Lung (tissue), 12 donors: ENCODE results near the gene LRRC10. TPM values are rescaled to one million over a fixed set of nuclear protein-coding genes. Genes with fewer than 3 reads are reported as not detected.

ENCODE experiments used
- ATAC-seq: fragments of 200-7000 bp; cut with Tn5 transposase; one replicate; pipeline ENCODE4 v1.9.1; 2020; ENCODE audit warnings: moderate number of reproducible peaks; ENCODE audit not compliant: insufficient read depth, low FRiP score
- DNase-seq, 3 donors: peaks; one replicate each; pipeline ENCODE4 v3.0.0-alpha.2; 2013 to 2017
- H3K27ac ChIP-seq, 2 donors: one replicate each; pipeline ENCODE4 v1.5.1; 2013; ENCODE audit warnings: mild to moderate bottlenecking in 2 of 2, moderate library complexity in 2 of 2, control low read depth in 1 of 2, inconsistent platforms in 1 of 2, low read depth in 1 of 2, low read length in 1 of 2
- H3K27me3 ChIP-seq, 3 donors: one replicate each; pipeline ENCODE4 v1.5.1; 2013; ENCODE audit warnings: low read length in 2 of 3; ENCODE audit not compliant: control insufficient read depth in 3 of 3, insufficient read depth in 3 of 3
- H3K36me3 ChIP-seq, 4 donors: one replicate each; pipeline ENCODE4 v1.5.1; 2013; ENCODE audit warnings: low read length in 4 of 4, mild to moderate bottlenecking in 1 of 4, moderate library complexity in 1 of 4; ENCODE audit not compliant: control insufficient read depth in 4 of 4, insufficient read depth in 4 of 4
- H3K4me1 ChIP-seq, 5 donors: one replicate each; pipeline ENCODE4 v1.5.1; 2013; ENCODE audit warnings: low read length in 5 of 5, mild to moderate bottlenecking in 2 of 5, moderate library complexity in 1 of 5; ENCODE audit not compliant: control insufficient read depth in 5 of 5, insufficient read depth in 5 of 5
- H3K4me3 ChIP-seq: one replicate; pipeline ENCODE4 v1.5.1; 2013; ENCODE audit warnings: mild to moderate bottlenecking, control low read depth, moderate library complexity
- H3K9ac ChIP-seq, 2 donors: one replicate each; pipeline ENCODE4 v1.5.1; 2013; ENCODE audit warnings: low read length in 2 of 2, control low read depth in 1 of 2; ENCODE audit not compliant: insufficient read depth in 1 of 2
- H3K9me3 ChIP-seq, 4 donors: one replicate each; pipeline ENCODE4 v1.5.1; 2013; ENCODE audit warnings: low read length in 3 of 4, mild to moderate bottlenecking in 1 of 4, moderate library complexity in 1 of 4; ENCODE audit not compliant: control insufficient read depth in 4 of 4, insufficient read depth in 3 of 4
- WGBS, 2 donors: extraction: QIAGEN DNeasy Blood & Tissue Kit; methylation state at CpG; one replicate each; pipeline ENCODE4 v1.1.7; 2013; 5-methylcytosine and 5-hydroxymethylcytosine counted together
- polyA plus RNA-seq, 2 donors: library from polyadenylated mRNA; stranded (reverse); fragments of 200-250 nt; gene quantifications; one replicate each; pipeline ENCODE4 v1.2.1, GENCODE V29; 2013
- total RNA-seq, 2 donors: library from RNA; depleted of rRNA in 1 of 2; stranded (reverse); fragments of >200 nt in 1 of 2; gene quantifications; one replicate each; pipeline ENCODE4 v1.2.1, GENCODE V29; 2014 to 2021
- TF ChIP-seq, protein P1 (sequence below): IDR thresholded peaks from 2 replicates; pipeline ENCODE4 v1.5.1; 2012; ENCODE audit warnings: mild to moderate bottlenecking; ENCODE audit errors: control extremely low read depth, extremely low read depth
- donor health status: control.
- donor health status: control.
- donor health status: Bipolar disorder and iron deficiency.
- donor health status: healthy.
- donor health status: DM: yes; HTN: yes; CAD: no.

The LRRC10 gene
- total and polyA plus RNA-seq, 4 donors, result 0.40 TPM; not detected in 3

- Histone ChIP-seq H3K9ac (no peak overlapping the region), H3K9me3 (no peaks in the 10 kb centered on the region), H3K27me3 (no peaks in the 10 kb centered on the region), H3K4me3 (no peak overlapping the region), H3K4me1 (no peaks in the 10 kb centered on the region), H3K27ac (no peak overlapping the region), H3K36me3 (no peaks in the 10 kb centered on the region)
- ATAC-seq, result peak; percentile 75
- DNase-seq, result peak; percentile 65 to 76 (median 75)
- 27 to 29% methylated on average over 12 of the region's 12 CpGs for WGBS, 2 donors
- TF ChIP-seq, protein P1, sequence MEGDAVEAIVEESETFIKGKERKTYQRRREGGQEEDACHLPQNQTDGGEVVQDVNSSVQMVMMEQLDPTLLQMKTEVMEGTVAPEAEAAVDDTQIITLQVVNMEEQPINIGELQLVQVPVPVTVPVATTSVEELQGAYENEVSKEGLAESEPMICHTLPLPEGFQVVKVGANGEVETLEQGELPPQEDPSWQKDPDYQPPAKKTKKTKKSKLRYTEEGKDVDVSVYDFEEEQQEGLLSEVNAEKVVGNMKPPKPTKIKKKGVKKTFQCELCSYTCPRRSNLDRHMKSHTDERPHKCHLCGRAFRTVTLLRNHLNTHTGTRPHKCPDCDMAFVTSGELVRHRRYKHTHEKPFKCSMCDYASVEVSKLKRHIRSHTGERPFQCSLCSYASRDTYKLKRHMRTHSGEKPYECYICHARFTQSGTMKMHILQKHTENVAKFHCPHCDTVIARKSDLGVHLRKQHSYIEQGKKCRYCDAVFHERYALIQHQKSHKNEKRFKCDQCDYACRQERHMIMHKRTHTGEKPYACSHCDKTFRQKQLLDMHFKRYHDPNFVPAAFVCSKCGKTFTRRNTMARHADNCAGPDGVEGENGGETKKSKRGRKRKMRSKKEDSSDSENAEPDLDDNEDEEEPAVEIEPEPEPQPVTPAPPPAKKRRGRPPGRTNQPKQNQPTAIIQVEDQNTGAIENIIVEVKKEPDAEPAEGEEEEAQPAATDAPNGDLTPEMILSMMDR, result peak; percentile 64
Observed at GRCh38 chr12:69639400-69640016, 28.8 kb upstream of the LRRC10 start.

- Histone ChIP-seq H3K4me3 (no peak overlapping the region), H3K9ac (no peak overlapping the region), H3K4me1 (no peaks in the 10 kb centered on the region), H3K36me3 (no peaks in the 10 kb centered on the region), H3K9me3 (no peaks in the 10 kb centered on the region), H3K27ac (no peak overlapping the region), H3K27me3 (no peaks in the 10 kb centered on the region)
- 96% methylated on average over 2 of the region's 2 CpGs for WGBS, 2 donors
- DNase-seq (no peak), ATAC-seq (no peak)
- TF ChIP-seq, protein P1, result no peak
Observed at GRCh38 chr12:69633061-69633460, 22.4 kb upstream of the LRRC10 start.

DNA sequence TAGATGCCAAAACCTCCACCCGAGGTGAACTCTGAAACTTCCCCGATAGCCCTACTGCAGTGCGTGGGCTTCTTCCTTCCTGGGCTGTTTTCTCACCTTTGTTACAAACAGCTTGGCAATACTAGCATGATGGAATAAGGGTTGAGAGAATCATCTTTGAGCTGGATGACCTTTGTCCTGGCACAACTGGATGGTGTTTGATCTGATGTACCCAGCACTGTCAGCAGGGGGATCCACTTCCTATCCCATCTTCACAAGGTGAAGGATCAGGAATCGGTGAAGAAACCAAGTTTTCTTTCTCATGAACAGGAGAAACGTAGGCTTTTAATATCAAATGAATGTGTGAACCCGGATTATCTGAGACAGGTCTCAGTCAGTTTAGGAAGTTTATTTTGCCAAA is 19.5 kb upstream of the LRRC10 start:
- Histone ChIP-seq H3K9ac (no peak overlapping the region), H3K27ac (no peak overlapping the region), H3K9me3 (no peaks in the 10 kb centered on the region), H3K4me3 (no peak overlapping the region), H3K36me3 (no peaks in the 10 kb centered on the region), H3K4me1 (no peaks in the 10 kb centered on the region), H3K27me3 (no peaks in the 10 kb centered on the region)
- TF ChIP-seq, protein P1, result no peak
- no peak for ATAC-seq
- 86 to 92% methylated on average over 6 of the region's 6 CpGs for WGBS, 2 donors
- no peak for DNase-seq

GRCh38 chr12:69627501-69627900 is 16.8 kb upstream of the LRRC10 start:
- Histone ChIP-seq H3K9ac (no peak overlapping the region), H3K9me3 (no peaks in the 10 kb centered on the region), H3K27ac (no peak overlapping the region), H3K4me3 (no peak overlapping the region), H3K4me1 (peaks cover 0 to 6% (median 0%) of the 10 kb centered on the region in 5 donors), H3K27me3 (no peaks in the 10 kb centered on the region), H3K36me3 (no peaks in the 10 kb centered on the region)
- no peak for DNase-seq
- 88 to 90% methylated on average over 8 of the region's 8 CpGs for WGBS, 2 donors
- no peak for ATAC-seq
- TF ChIP-seq, protein P1, result no peak
